Stomach (tissue), 4 donors: Measurements from ENCODE around the gene ACER1.

Experiments
- CTCF ChIP-seq, 7 experiments: fragments of 450-650 bp in 4 of 7; fragments of 200-600 bp in 3 of 7; sonication (generic) in 3 of 7; IDR thresholded peaks; one replicate each; pipeline ENCODE4 v1.5.1; 2016 to 2019; ENCODE audit warnings: antibody characterized with exemption in 7 of 7, control low read depth in 2 of 7, mild to moderate bottlenecking in 1 of 7
- EP300 ChIP-seq: sonication (generic); formaldehyde crosslinking; IDR thresholded peaks from one replicate; pipeline ENCODE4 v1.6.1; 2017; ENCODE audit warnings: antibody characterized with exemption
- POLR2A ChIP-seq, 4 donors: fragments of 450-650 bp; IDR thresholded peaks; one replicate each; pipeline ENCODE4 v1.6.1; 2016; ENCODE audit warnings: antibody characterized with exemption in 4 of 4, control low read depth in 2 of 4, mild to moderate bottlenecking in 1 of 4, moderate library complexity in 1 of 4
- POLR2AphosphoS5 ChIP-seq, 3 donors: sonication (generic); formaldehyde crosslinking; IDR thresholded peaks; one replicate each; pipeline ENCODE4 v1.6.1; 2016; ENCODE audit warnings: antibody characterized with exemption in 3 of 3

DNA sequence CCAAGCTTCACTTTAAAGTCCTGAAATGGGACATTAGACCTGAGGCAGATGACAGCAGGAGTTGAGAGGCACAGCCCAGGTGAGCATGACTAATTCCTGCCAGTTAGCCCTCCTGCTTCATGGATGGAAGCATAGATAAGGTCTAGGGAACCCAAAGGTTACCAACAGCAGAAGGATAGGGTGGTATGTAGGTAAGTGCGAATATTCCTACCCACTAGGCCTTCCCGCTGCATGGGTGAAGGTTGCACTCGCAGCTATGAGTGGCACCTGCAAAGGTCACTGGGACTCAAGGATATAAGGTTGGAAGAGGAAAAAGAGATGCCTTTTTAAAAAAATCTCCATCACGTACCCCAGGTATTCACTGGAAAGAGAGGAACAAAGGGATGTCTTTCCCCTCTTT is 41.4 kb downstream of the ACER1 start:
- TF ChIP-seq CTCF (IDR thresholded peaks at IDR 0.05) = no peak
- no peak for TF ChIP-seq EP300
- no peak for TF ChIP-seq POLR2A (IDR thresholded peaks at IDR 0.05)
- TF ChIP-seq POLR2AphosphoS5 (IDR thresholded peaks at IDR 0.05) = no peak
